A549 (cell line): ENCODE measurements around the gene TSACC. TPM values are rescaled to one million over a fixed set of nuclear protein-coding genes. Genes with fewer than 3 reads are reported as not detected.

Experiments used
- ATAC-seq, 2 experiments: fragments of 200-7000 bp in 1 of 2; fragments of >200 bp in 1 of 2; cut with Nextera tagmentation in 1 of 2; cut with Tn5 transposase in 1 of 2; 3 replicates each; pipeline versions ENCODE4 v1.8.0 to v1.9.1; 2018 to 2020; ENCODE audit warnings: mild to moderate bottlenecking in 1 of 2, moderate library complexity in 1 of 2
- CTCF ChIA-PET: fragments of 300-600 bp; sonication (Branson Sonifier 250); formaldehyde crosslinking; extraction: SDS; loops from one replicate; lab custom pipeline; 2021; ENCODE audit warnings: antibody characterized with exemption, inconsistent platforms; lab: Yijun Ruan, JAX
- POLR2A ChIA-PET: fragments of 350-600 bp; formaldehyde crosslinking; extraction: SDS; loops from one replicate; lab custom pipeline; 2021; ENCODE audit warnings: antibody characterized with exemption, inconsistent platforms; lab: Yijun Ruan, JAX
- DNase-seq, 2 experiments: peaks; one replicate each; pipeline versions ENCODE4 v3.0.0 to v3.0.0-alpha.2; 2011 to 2016; ENCODE audit warnings: low read depth in 1 of 2, low spot score in 1 of 2
- FAIRE-seq: peaks from 2 replicates; lab custom pipeline; 2011; peaks lifted over from hg19 to GRCh38; lab: Jason Lieb, UNC
- H3K27ac ChIP-seq, 2 experiments: fragments of >200 bp; sonication (Bioruptor Twin); formaldehyde crosslinking; 3 replicates each; pipeline ENCODE4 v1.5.1; 2016 to 2017
- H3K4me1 ChIP-seq: fragments of >200 bp; sonication (Bioruptor Twin); formaldehyde crosslinking; 3 replicates; pipeline ENCODE4 v1.6.1; 2016
- H3K4me2 ChIP-seq: fragments of >200 bp; sonication (Bioruptor Twin); formaldehyde crosslinking; 3 replicates; pipeline ENCODE4 v1.6.1; 2016
- H3K4me3 ChIP-seq: fragments of >200 bp; sonication (Bioruptor Twin); formaldehyde crosslinking; 3 replicates; pipeline ENCODE4 v1.5.1; 2016
- H3K9me3 ChIP-seq: fragments of >200 bp; sonication (Bioruptor Twin); formaldehyde crosslinking; 3 replicates; pipeline ENCODE4 v1.6.1; 2016
- ATOH8 ChIP-seq: fragments of 250-450 bp; sonication (Bioruptor Pico); IDR thresholded peaks from 2 replicates; pipeline ENCODE4 v1.5.0; 2020; ENCODE audit warnings: low read depth, mild to moderate bottlenecking, moderate library complexity
- BHLHE40 ChIP-seq: IDR thresholded peaks from 2 replicates; pipeline ENCODE4 v1.6.1; 2012; ENCODE audit warnings: low read depth, low read length, inconsistent platforms
- CBX8 ChIP-seq: fragments of 200-600 bp; sonication (generic); IDR thresholded peaks from 2 replicates; pipeline ENCODE4 v1.6.1; 2016
- CTCF ChIP-seq: fragments of >200 bp; sonication (Bioruptor Twin); formaldehyde crosslinking; IDR thresholded peaks from 3 replicates; pipeline ENCODE4 v1.5.1; 2016
- EHMT2 ChIP-seq: fragments of 200-600 bp; sonication (generic); IDR thresholded peaks from 2 replicates; pipeline ENCODE4 v1.6.1; 2016; ENCODE audit warnings: antibody characterized with exemption, low read depth, mild to moderate bottlenecking, moderate library complexity
- ELK1 ChIP-seq: fragments of 150-350 bp; IDR thresholded peaks from 2 replicates; pipeline ENCODE4 v1.6.1; 2014; ENCODE audit warnings: low read depth, mild to moderate bottlenecking, low read length
- EP300 ChIP-seq, 2 experiments: fragments of >200 bp; sonication (Bioruptor Twin); formaldehyde crosslinking; IDR thresholded peaks; 2 replicates in 1 of 2; 3 replicates in 1 of 2; pipeline ENCODE4 v1.6.1; 2016 to 2017
- FOSB ChIP-seq: fragments of 250-450 bp; sonication (Bioruptor Pico); IDR thresholded peaks from 2 replicates; pipeline ENCODE4 v1.5.0; 2020; ENCODE audit warnings: mild to moderate bottlenecking, moderate library complexity
- FOXS1 ChIP-seq: fragments of 250-450 bp; sonication (Bioruptor Pico); IDR thresholded peaks from 2 replicates; pipeline ENCODE4 v1.5.0; 2020; ENCODE audit warnings: mild to moderate bottlenecking, moderate library complexity
- HDAC2 ChIP-seq: fragments of 200-600 bp; sonication (generic); IDR thresholded peaks from 2 replicates; pipeline ENCODE4 v1.6.1; 2016
- HOXA7 ChIP-seq: fragments of 250-450 bp; sonication (Bioruptor Pico); IDR thresholded peaks from 2 replicates; pipeline ENCODE4 v1.5.0; 2020; ENCODE audit warnings: mild to moderate bottlenecking, moderate library complexity
- JUN ChIP-seq, 2 experiments: fragments of >200 bp; sonication (Bioruptor Twin); formaldehyde crosslinking; IDR thresholded peaks; 2 replicates in 1 of 2; 3 replicates in 1 of 2; pipeline ENCODE4 v1.6.1; 2016 to 2017
- JUNB ChIP-seq: fragments of >200 bp; sonication (Bioruptor Twin); formaldehyde crosslinking; IDR thresholded peaks from 2 replicates; pipeline ENCODE4 v1.6.1; 2016
- KDM1A ChIP-seq: fragments of 200-600 bp; sonication (generic); IDR thresholded peaks from 2 replicates; pipeline ENCODE4 v1.6.1; 2016; ENCODE audit warnings: low read depth, mild to moderate bottlenecking
- KDM5A ChIP-seq: fragments of 200-600 bp; sonication (generic); IDR thresholded peaks from 2 replicates; pipeline ENCODE4 v1.6.1; 2016; ENCODE audit warnings: antibody characterized with exemption, mild to moderate bottlenecking
- MAFK ChIP-seq: fragments of 450-650 bp; IDR thresholded peaks from 2 replicates; pipeline ENCODE4 v1.6.1; 2014; ENCODE audit not compliant: partially characterized antibody
- NFE2L2 ChIP-seq: fragments of 150-350 bp; conservative IDR thresholded peaks from 2 replicates; pipeline ENCODE4 v1.6.1; 2014; ENCODE audit warnings: low read length
- NPAS2 ChIP-seq: fragments of 250-450 bp; sonication (Bioruptor Pico); IDR thresholded peaks from 2 replicates; pipeline ENCODE4 v1.8.0; 2022; ENCODE audit warnings: mild to moderate bottlenecking, moderate library complexity, borderline replicate concordance
- PBX3 ChIP-seq: IDR thresholded peaks from 2 replicates; pipeline ENCODE4 v1.6.1; 2012
- POLR2AphosphoS2 ChIP-seq: conservative IDR thresholded peaks from 2 replicates; pipeline ENCODE4 v1.6.1; 2012; ENCODE audit warnings: low read length, improper control_type of control experiment, inconsistent platforms
- RFX5 ChIP-seq: fragments of 450-650 bp; IDR thresholded peaks from 2 replicates; pipeline ENCODE4 v1.7.1; 2014; ENCODE audit warnings: antibody characterized with exemption, mild to moderate bottlenecking, moderate library complexity
- TFCP2L1 ChIP-seq: fragments of 250-450 bp; sonication (Bioruptor Pico); IDR thresholded peaks from 2 replicates; pipeline ENCODE4 v1.5.0; 2021; ENCODE audit warnings: mild to moderate bottlenecking
- USF2 ChIP-seq: fragments of 450-650 bp; IDR thresholded peaks from 2 replicates; pipeline ENCODE4 v1.6.1; 2014; ENCODE audit warnings: antibody characterized with exemption
- ZNF302 ChIP-seq: fragments of 250-450 bp; sonication (Bioruptor Pico); IDR thresholded peaks from 2 replicates; pipeline ENCODE4 v1.9.0; 2021; ENCODE audit warnings: inconsistent platforms, mild to moderate bottlenecking, moderate library complexity
- WGBS: methylation state at CpG from one replicate; pipeline ENCODE4 v1.1.6; 2017; ENCODE audit errors: missing lambda C conversion rate; 5-methylcytosine and 5-hydroxymethylcytosine counted together
- polyA plus RNA-seq, 4 experiments: library from polyadenylated mRNA; depleted of rRNA in 3 of 4; stranded (reverse); fragments of >200 nt; fragmentation: RNase III in 1 of 4; extraction: RNeasy Plus Mini Kit Qiagen cat#74134 plus additional on column Dnase treatment in 1 of 4; gene quantifications; 2 replicates in 3 of 4; 3 replicates in 1 of 4; pipeline ENCODE4 v1.2.3, GENCODE V29; 2011 to 2017

Gene TSACC
- polyA plus RNA-seq, 2 of the 4 experiments (the other 2 are of a cell fraction), result 2.6 to 3.9 TPM

- no peak for TF ChIP-seq CTCF
- TF ChIP-seq RFX5, result no peak
- TF ChIP-seq KDM1A, result no peak
- TF ChIP-seq HDAC2, result no peak
- TF ChIP-seq ELK1, result no peak
Measured at GRCh38 chr1:156293098-156293434, 45.3 kb upstream of the TSACC start (continued).

GRCh38 chr1:156293895-156294294, 44.4 kb upstream of the TSACC start:
- Histone ChIP-seq H3K4me1 (peaks cover 4% of the 10 kb centered on the region; the same call in 2 of the 3 replicates), H3K4me2 (no peak overlapping the region), H3K9me3 (no peaks in the 10 kb centered on the region), H3K4me3 (no peak overlapping the region), H3K27ac (no peak overlapping the region)
- no peak for ATAC-seq
- DNase-seq, result no peak
- FAIRE-seq, result no peak
- WGBS, result 83% methylated on average over 9 of the region's 9 CpGs
- TF ChIP-seq FOSB (CRISPR knock-in tag) (no peak), HOXA7 (no peak), ATOH8 (CRISPR knock-in tag) (no peak), NFE2L2 (no peak), BHLHE40 (no peak), MAFK (no peak), PBX3 (no peak), NPAS2 (CRISPR knock-in tag) (no peak), EP300 (IDR thresholded peaks at IDR 0.05) (no peak), JUN (IDR thresholded peaks at IDR 0.05) (no peak), ZNF302 (CRISPR knock-in tag) (no peak), FOXS1 (CRISPR knock-in tag) (no peak), POLR2AphosphoS2 (no peak), CBX8 (no peak)
- TF ChIP-seq, all 56 proteins: peak for 0
- CTCF ChIA-PET, result interaction anchor here (1.5 kb wide), 2 partner anchors 10 to 26 kb away, joined by 3 to 7 read pairs; partner anchors contain the start of gene TMEM79
- POLR2A ChIA-PET, result interaction anchor here (3.2 kb wide), 1 partner anchor 11 kb away, joined by 16 read pairs; the partner anchor contains the start of genes SMG5 and TMEM79

- ATAC-seq, result peak; percentile 62 to 68
- Histone ChIP-seq H3K4me1 (peaks cover 4% of the 10 kb centered on the region; the same call in 2 of the 3 replicates), H3K4me2 (peak within 1 kb of the TSS; percentile 80), H3K9me3 (no peaks in the 10 kb centered on the region), H3K4me3 (peak within 1 kb of the TSS; percentile 71), H3K27ac (peak within 1 kb of the TSS; percentile 80 to 89)
- FAIRE-seq, result no peak
- CTCF ChIA-PET, result interaction anchor here (0.6 kb wide), 1 partner anchor 154 kb away, joined by 3 read pairs; no protein-coding TSS in a partner anchor
- peak; percentile 64 to 66 for DNase-seq
- POLR2A ChIA-PET, result interaction anchor here (0.7 to 3.2 kb wide), 2 partner anchors 9 to 12 kb away, joined by 4 to 16 read pairs; partner anchors contain the start of genes SMG5 and TMEM79
- under 1% methylated on average over 15 of the region's 17 CpGs for WGBS
- TF ChIP-seq TFCP2L1 (CRISPR knock-in tag), result no peak
- peak; percentile 87 for TF ChIP-seq KDM5A
- TF ChIP-seq JUNB, result no peak
- TF ChIP-seq USF2, result peak; percentile 95
- TF ChIP-seq EHMT2, result no peak
- no peak for TF ChIP-seq FOXS1 (CRISPR knock-in tag)
- TF ChIP-seq CTCF, result no peak
Measured at GRCh38 chr1:156295391-156295947, 42.9 kb upstream of the TSACC start, which contains the start of gene GLMP. Gene GLMP, minus strand, starts transcription at chr1:156295679. Its CDS starts 34 bp downstream, at chr1:156295645.
